HG03520 (cell line): ENCODE results near the gene FGD3.
"Not testable (repeated sequence)": the region's sequence is repeated elsewhere in the genome, so short reads cannot be mapped to it uniquely, and the experiment has no call there.

Experiments used
- ATAC-seq: cut with Tn5 transposase; IDR thresholded peaks from one replicate; pipeline ENCODE4 v1.9.1; 2021; ENCODE audit warnings: mild to moderate bottlenecking, moderate library complexity; ENCODE audit not compliant: unreplicated experiment

Gene FGD3

DNA sequence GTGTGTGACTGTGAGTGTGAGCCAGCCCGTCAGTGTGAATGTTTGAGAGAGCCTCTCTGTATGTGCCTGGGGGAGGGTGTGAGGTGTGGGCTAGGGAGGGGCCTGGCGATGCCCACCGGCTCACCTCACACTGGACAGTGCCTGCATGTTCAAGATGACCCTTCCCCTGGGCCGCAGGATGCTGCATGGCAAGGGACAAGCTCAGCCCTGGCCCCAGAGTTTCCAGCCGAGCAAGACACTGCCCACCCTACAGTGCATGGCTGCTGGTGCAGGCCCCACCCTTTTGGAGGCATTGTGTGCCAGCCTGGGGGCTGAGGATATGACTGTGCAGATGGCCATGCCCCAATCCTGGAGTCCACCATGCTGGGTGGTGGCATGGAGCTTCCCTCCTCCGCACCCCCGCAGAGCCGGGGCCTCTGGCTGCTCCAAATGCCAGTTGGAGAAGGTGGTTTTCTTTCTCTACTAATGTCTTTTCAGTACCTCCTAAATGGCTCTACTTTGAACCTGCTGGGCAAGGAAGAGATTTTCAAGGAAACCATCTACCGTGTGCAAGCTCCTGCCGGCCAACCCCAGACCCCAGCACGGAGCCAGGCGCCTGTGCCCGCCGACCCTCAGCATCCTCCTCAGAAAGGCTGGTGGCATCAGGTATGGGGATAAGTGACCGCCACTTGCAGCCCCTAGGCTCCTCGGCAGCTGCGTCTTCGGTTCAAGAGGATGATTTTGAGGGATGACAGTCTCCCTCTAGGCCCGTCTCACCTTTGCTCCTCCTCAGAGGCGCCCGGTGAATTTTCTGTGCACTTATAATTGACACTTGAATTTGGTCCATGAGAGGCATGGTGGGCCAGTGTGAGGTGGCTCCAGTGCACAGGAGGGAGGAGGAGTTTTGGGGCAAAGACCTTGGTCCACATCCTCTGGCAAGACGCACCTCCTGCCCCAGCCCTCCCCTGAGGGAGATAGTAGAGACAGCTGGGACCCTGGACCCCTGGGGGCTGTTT lies 27.7 kb downstream of the FGD3 start:
- no peak for ATAC-seq

GRCh38 chr9:92976431-92976830 lies 29.1 kb downstream of the FGD3 start:
- ATAC-seq = no peak

DNA sequence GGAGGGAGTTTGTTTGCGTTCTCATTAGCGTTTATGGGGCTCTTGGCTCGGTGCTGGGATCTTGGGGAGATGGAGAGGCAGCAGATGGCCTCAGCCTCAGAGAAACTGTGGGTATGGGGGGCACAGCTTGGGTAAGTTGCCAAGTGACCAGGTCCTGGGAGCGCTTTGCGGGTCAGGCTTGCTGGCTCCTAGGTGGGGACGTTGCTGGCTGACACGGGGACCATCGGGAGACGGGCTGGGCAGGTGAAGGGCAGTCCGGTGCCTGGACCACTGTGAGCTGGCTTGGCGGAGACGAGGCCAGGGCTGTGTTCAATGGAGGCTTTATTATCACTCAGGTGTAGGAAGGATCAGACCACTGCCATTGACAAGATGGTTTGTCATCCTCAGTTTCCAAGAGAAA lies 30.0 kb downstream of the FGD3 start:
- ATAC-seq = no peak

DNA sequence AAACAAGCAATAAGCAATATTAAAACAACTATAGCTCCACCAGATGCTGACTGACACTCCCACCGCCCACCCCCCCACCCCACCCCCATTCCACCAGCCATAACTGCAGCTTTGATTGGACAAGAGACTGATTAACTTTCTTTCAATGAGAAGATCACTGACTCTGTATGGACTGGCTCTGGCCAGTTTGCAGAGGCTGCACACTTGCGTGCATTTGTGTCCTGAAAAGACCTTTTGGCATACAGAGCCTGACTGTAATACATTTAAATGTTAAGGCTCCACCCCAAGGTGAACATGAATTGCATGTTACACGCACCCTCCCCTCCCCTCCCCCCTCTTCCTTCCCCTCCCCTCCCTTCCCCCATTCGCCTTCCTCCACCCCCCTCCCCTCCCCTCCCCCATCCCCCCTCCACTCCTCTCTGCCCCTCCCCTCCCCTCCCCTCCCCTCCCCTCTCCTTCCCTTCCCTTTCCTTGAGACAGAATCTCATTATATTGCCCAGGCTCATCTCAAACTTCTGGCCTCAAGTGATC lies 31.1 kb downstream of the FGD3 start:
- no peak for ATAC-seq

DNA sequence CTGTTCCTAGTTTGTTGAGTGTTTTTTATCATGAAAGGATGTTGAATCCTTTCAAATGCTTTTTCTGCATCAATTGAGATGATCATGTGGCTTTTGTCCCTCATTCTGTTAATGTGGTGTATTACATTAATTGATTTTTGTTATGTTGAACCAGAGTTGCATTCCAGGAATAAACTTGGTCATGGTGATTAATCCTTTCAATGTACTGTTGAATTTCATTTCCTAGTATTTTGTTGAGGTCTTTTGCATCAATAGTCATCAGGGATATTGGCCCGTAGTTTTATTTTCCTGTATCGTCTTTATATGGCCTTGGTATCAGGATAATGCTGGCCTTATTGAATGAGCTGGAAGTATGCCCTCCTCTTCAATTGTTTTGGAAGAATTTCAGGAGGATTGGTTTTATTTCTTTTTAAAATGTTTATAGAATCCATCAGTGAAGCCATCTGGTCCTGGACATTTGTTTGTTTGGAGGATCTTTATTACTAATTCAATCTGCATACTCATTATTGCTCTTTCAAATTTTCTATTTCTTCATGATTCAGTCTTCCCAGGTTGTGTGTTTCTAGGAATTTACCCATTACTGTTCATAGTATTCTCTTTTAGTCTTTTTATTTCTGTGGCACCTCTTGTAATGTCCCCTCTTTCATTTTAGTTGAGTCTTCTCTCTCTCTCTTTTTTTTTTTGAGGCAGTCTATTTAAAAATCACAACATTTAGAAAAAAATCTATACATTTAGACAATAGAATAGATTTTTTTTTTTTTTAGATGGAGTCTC lies 32.1 kb downstream of the FGD3 start:
- no peak for ATAC-seq

DNA sequence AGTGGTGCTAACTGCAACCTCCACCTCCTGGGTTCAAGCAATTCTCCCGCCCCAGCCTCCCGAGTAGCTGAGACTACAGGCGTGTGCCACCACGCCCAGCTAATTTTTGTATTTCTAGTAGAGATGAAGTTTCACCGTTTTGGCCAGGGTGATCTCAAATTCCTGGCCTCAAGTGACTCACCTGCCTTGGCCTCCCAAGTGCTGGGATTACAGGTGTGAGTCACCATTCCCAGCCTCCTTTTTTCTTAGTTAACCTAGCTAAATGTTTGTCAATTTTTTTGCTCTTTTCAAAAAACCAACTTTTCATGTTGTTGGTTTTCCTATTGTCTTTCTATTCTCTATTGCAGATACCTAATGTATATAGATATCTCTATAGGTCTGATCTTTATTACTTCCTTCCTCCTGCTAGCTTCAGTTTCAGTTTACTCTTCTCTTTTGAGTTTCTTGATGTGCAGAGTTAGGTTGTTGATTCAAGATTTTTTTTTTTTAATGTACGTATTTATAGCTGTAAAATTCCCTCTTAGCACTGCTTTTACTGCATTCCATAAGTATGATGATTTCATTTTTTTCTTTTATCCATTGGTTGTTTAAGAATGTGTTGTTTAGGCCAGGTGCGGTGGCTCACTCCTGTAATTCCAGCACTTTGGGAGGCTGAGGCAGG lies 32.9 kb downstream of the FGD3 start:
- no peak for ATAC-seq

GRCh38 chr9:92982130-92982529 lies 34.8 kb downstream of the FGD3 start:
- no peak for ATAC-seq

- no peak for ATAC-seq
These were observed 36.8 kb downstream of the FGD3 start for GRCh38 chr9:92983984-92984589.

- ATAC-seq = no peak
These were observed 37.7 kb downstream of the FGD3 start for GRCh38 chr9:92984976-92985375.

GRCh38 chr9:92986176-92987119 lies 39.1 kb downstream of the FGD3 start:
- no peak for ATAC-seq

- no peak for ATAC-seq
These were observed 41.0 kb downstream of the FGD3 start for GRCh38 chr9:92988215-92988768.

DNA sequence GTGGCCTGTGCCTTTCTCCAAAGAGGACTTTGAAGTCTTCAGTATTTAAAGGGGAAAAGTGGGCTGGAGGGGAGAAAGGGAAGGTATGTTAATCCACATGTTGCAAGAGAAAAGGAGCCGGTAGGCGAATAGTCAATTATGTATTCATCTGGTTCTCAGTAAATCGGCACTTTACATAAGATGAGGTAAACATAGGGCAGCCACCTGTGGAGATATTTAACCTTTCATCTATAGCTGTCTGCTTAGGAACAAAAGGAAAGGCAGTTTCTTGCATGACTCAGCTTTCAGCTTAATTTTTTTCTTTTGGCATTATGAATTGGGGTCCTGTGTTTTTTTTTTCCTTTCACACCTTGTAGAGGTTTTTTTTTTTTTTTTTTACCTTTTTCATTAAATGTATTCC lies 42.2 kb downstream of the FGD3 start:
- ATAC-seq = no peak

- no peak for ATAC-seq
These were observed 43.1 kb downstream of the FGD3 start for GRCh38 chr9:92990461-92990860.

- ATAC-seq = no peak
These were observed 45.2 kb downstream of the FGD3 start for GRCh38 chr9:92992549-92992948.

DNA sequence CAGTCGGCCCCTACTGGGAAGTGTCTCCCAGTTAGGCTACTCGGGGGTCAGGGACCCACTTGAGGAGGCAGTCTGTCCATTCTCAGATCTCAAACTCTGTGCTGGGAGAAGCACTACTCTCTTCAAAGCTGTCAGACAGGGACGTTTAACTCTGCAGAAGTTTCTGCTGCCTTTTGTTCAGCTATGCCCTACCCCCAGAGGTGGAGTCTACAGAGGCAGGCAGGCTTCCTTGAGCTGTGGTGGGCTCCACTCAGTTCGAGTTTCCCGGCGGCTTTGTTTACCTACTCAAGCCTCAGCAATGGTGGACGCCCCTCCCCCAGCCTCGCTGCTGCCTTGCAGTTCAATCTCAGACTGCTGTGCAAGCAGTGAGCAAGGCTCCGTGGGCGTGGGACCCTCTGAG lies 51.5 kb downstream of the FGD3 start:
- ATAC-seq = not testable (repeated sequence)

GRCh38 chr9:93001031-93001430 lies 53.7 kb downstream of the FGD3 start:
- no peak for ATAC-seq

- no peak for ATAC-seq
These were observed 55.4 kb downstream of the FGD3 start for GRCh38 chr9:93002700-93003099.

- ATAC-seq = no peak
These were observed 56.5 kb downstream of the FGD3 start for GRCh38 chr9:93003552-93004407.
